GM23248 (cell line): ENCODE data around the gene NKX1-1. TPM values are rescaled to one million over a fixed set of nuclear protein-coding genes. Genes with fewer than 3 reads are reported as not detected.

Source experiments
- DNase-seq: peaks from one replicate; pipeline ENCODE4 v3.0.0-alpha.2; 2015
- H2AFZ ChIP-seq: fragments of 200-600 bp; sonication (generic); 2 replicates; pipeline ENCODE4 v1.6.1; 2016; ENCODE audit warnings: antibody characterized with exemption
- H3F3A ChIP-seq: fragments of 200-600 bp; sonication (generic); 2 replicates; pipeline ENCODE4 v1.6.1; 2016; ENCODE audit warnings: mild to moderate bottlenecking, antibody characterized with exemption, mixed run types; ENCODE audit not compliant: insufficient read depth
- H3K27ac ChIP-seq: fragments of 200-600 bp; sonication (generic); 2 replicates; pipeline ENCODE4 v1.5.1; 2016; ENCODE audit warnings: mild to moderate bottlenecking
- H3K27me3 ChIP-seq: fragments of 200-600 bp; sonication (generic); replicated peaks from 2 replicates; pipeline ENCODE4 v1.6.1; 2016; ENCODE audit warnings: mild to moderate bottlenecking; ENCODE audit not compliant: insufficient read depth
- H3K36me3 ChIP-seq: fragments of 200-600 bp; sonication (generic); 2 replicates; pipeline ENCODE4 v1.6.1; 2016; ENCODE audit warnings: low read depth, mild to moderate bottlenecking
- H3K4me1 ChIP-seq: fragments of 200-600 bp; sonication (generic); 2 replicates; pipeline ENCODE4 v1.6.1; 2016; ENCODE audit warnings: mild to moderate bottlenecking; ENCODE audit not compliant: insufficient read depth
- H3K4me2 ChIP-seq: fragments of 200-600 bp; sonication (generic); one replicate; pipeline ENCODE4 v1.6.1; 2016; ENCODE audit warnings: mild to moderate bottlenecking; ENCODE audit not compliant: unreplicated experiment
- H3K4me3 ChIP-seq: fragments of 200-600 bp; sonication (generic); 2 replicates; pipeline ENCODE4 v1.5.1; 2016; ENCODE audit warnings: mild to moderate bottlenecking
- H3K79me2 ChIP-seq: fragments of 200-600 bp; sonication (generic); 2 replicates; pipeline ENCODE4 v1.6.1; 2016; ENCODE audit warnings: mild to moderate bottlenecking; ENCODE audit not compliant: insufficient read depth
- H3K9ac ChIP-seq: fragments of 200-600 bp; sonication (generic); 2 replicates; pipeline ENCODE4 v1.6.1; 2016; ENCODE audit warnings: mild to moderate bottlenecking
- H3K9me2 ChIP-seq: fragments of 200-600 bp; sonication (generic); 2 replicates; pipeline ENCODE4 v1.6.1; 2016; ENCODE audit warnings: mixed run types, mild to moderate bottlenecking, moderate library complexity; ENCODE audit not compliant: insufficient read depth
- H3K9me3 ChIP-seq: fragments of 200-600 bp; sonication (generic); one replicate; pipeline ENCODE4 v1.6.1; 2017; ENCODE audit warnings: low read depth
- H4K20me1 ChIP-seq: fragments of 200-600 bp; sonication (generic); 2 replicates; pipeline ENCODE4 v1.6.0; 2016; ENCODE audit not compliant: insufficient read depth
- EZH2 ChIP-seq: fragments of 200-600 bp; sonication (generic); IDR thresholded peaks from 2 replicates; pipeline ENCODE4 v1.6.1; 2018; ENCODE audit warnings: antibody characterized with exemption, mild to moderate bottlenecking; ENCODE audit not compliant: insufficient read depth, poor library complexity, severe bottlenecking
- EZH2phosphoT487 ChIP-seq: fragments of 200-600 bp; sonication (generic); IDR thresholded peaks from 2 replicates; pipeline ENCODE4 v1.6.1; 2018; ENCODE audit warnings: antibody characterized with exemption, moderate library complexity, mild to moderate bottlenecking, low read depth; ENCODE audit not compliant: insufficient read depth
- WGBS, 2 experiments: methylation state at CpG; one replicate each; pipeline ENCODE4 v1.1.6; 2015 to 2017; ENCODE audit warnings: low lambda C conversion rate in 2 of 2, low coverage in 1 of 2; ENCODE audit errors: missing lambda C conversion rate in 2 of 2; 5-methylcytosine and 5-hydroxymethylcytosine counted together
- in situ Hi-C: fragments of 300-500 bp; cut with MboI; formaldehyde crosslinking; loops from 2 replicates; pipeline ENCODE4 v1.15.0; 2020
- polyA plus RNA-seq: library from polyadenylated mRNA; unstranded; fragments of >200 nt; fragmentation: Nextera tagmentation; extraction: Ambion mirVana; gene quantifications from 2 replicates; pipeline ENCODE4 v1.2.1, GENCODE V29; 2016
- total RNA-seq: library from RNA; depleted of rRNA; stranded (reverse); fragments of >200 nt; shearing (Covaris generic); gene quantifications from 2 replicates; pipeline ENCODE4 v1.2.3, GENCODE V29; 2014

Gene NKX1-1
- total and polyA plus RNA-seq, 2 experiments from 2014 or later, result not detected

GRCh38 chr4:1361431-1361830 lies 44.8 kb downstream of the NKX1-1 start:
- no peak for TF ChIP-seq EZH2
- no peak for TF ChIP-seq EZH2phosphoT487
- Histone ChIP-seq H3K27me3 (no peaks in the 10 kb centered on the region), H3K36me3 (no peaks in the 10 kb centered on the region), H4K20me1 (no peaks in the 10 kb centered on the region), H3F3A (no peaks in the 10 kb centered on the region), H3K4me3 (no peak overlapping the region), H3K9ac (no peak overlapping the region), H2AFZ (no peak overlapping the region), H3K4me2 (no peak overlapping the region), H3K79me2 (no peaks in the 10 kb centered on the region), H3K27ac (no peak overlapping the region), H3K4me1 (no peaks in the 10 kb centered on the region), H3K9me3 (no peaks in the 10 kb centered on the region), H3K9me2 (no peaks in the 10 kb centered on the region)
- no peak for DNase-seq
- in situ Hi-C loops, result no loop called here
- WGBS, 2 experiments, result 88 to 89% methylated on average over 18 of the region's 18 CpGs

GRCh38 chr4:1360423-1361283 lies 45.6 kb downstream of the NKX1-1 start:
- Histone ChIP-seq H3K9me2 (no peaks in the 10 kb centered on the region), H3K27me3 (no peaks in the 10 kb centered on the region), H4K20me1 (no peaks in the 10 kb centered on the region), H3K9me3 (no peaks in the 10 kb centered on the region), H3K27ac (no peak overlapping the region), H3K79me2 (no peaks in the 10 kb centered on the region), H3K4me2 (no peak overlapping the region), H3K4me1 (no peaks in the 10 kb centered on the region), H3K9ac (0 out of 2 replicates have a peak overlapping the region, but pooled peaks have one; percentile 15), H3K4me3 (no peak overlapping the region), H3F3A (no peaks in the 10 kb centered on the region), H3K36me3 (no peaks in the 10 kb centered on the region), H2AFZ (no peak overlapping the region)
- 74 to 80% methylated on average over 27 to 29 of the region's 29 CpGs for WGBS, 2 experiments
- in situ Hi-C loops, result no loop called here
- no peak for TF ChIP-seq EZH2
- TF ChIP-seq EZH2phosphoT487, result no peak
- peak; percentile 69 for DNase-seq

GRCh38 chr4:1359976-1360375 lies 46.3 kb downstream of the NKX1-1 start:
- in situ Hi-C loops, result loop anchor here (10.0 kb wide), 1 partner anchor 265 kb away; no protein-coding TSS in a partner anchor
- no peaks in the 10 kb centered on the region for H3K36me3 ChIP-seq
- no peak overlapping the region for H3K4me3 ChIP-seq
- 89 to 94% methylated on average over 14 to 16 of the region's 16 CpGs for WGBS, 2 experiments
- no peaks in the 10 kb centered on the region for H3K9me2 ChIP-seq
- H3K9me3 ChIP-seq, result no peaks in the 10 kb centered on the region
- DNase-seq, result no peak
- H3K27ac ChIP-seq, result no peak overlapping the region
- H3K79me2 ChIP-seq, result no peaks in the 10 kb centered on the region
- H3F3A ChIP-seq, result no peaks in the 10 kb centered on the region
- no peak overlapping the region for H3K9ac ChIP-seq
- H3K4me2 ChIP-seq, result no peak overlapping the region
- no peaks in the 10 kb centered on the region for H3K27me3 ChIP-seq
- H3K4me1 ChIP-seq, result no peaks in the 10 kb centered on the region
- TF ChIP-seq EZH2phosphoT487 (no peak), EZH2 (no peak)
- no peak overlapping the region for H2AFZ ChIP-seq
- H4K20me1 ChIP-seq, result no peaks in the 10 kb centered on the region

DNA sequence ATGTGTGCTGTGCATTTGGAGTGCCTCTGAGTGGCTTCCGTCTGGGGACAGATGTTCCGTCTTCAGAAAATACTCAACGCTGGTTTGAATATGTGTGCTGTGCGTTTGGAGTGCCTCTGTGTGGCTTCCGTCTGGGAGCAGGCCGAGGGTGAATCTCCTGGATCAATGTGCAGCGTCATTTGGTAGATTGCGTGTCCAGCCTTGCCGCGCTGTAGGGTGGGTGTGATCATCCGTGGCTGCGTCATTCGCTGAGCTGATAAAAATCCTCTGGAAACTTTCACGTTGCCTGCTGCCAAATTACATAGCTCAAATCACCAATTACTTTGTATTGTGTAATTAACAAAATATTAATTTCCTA lies 47.1 kb downstream of the NKX1-1 start:
- H4K20me1 ChIP-seq, result no peaks in the 10 kb centered on the region
- TF ChIP-seq EZH2 (no peak), EZH2phosphoT487 (no peak)
- DNase-seq, result no peak
- no peaks in the 10 kb centered on the region for H3K79me2 ChIP-seq
- H3K9ac ChIP-seq, result no peak overlapping the region
- no peaks in the 10 kb centered on the region for H3K4me1 ChIP-seq
- WGBS, 2 experiments, result 92 to 93% methylated on average over 14 of the region's 14 CpGs
- no peaks in the 10 kb centered on the region for H3K27me3 ChIP-seq
- no peaks in the 10 kb centered on the region for H3K36me3 ChIP-seq
- in situ Hi-C loops, result loop anchor here (10.0 kb wide), 1 partner anchor 266 kb away; no protein-coding TSS in a partner anchor
- H3K4me2 ChIP-seq, result no peak overlapping the region
- H3K4me3 ChIP-seq, result no peak overlapping the region
- H3K27ac ChIP-seq, result no peak overlapping the region
- H3K9me3 ChIP-seq, result no peaks in the 10 kb centered on the region
- H2AFZ ChIP-seq, result no peak overlapping the region
- no peaks in the 10 kb centered on the region for H3K9me2 ChIP-seq
- H3F3A ChIP-seq, result no peaks in the 10 kb centered on the region
